ENCODE results near the gene RALGAPA2.

RALGAPA2 gene

GRCh38 chr20:20423117-20423516 lies 289.3 kb downstream of the RALGAPA2 start:
- DNase-seq: no peak

GRCh38 chr20:20417876-20418676 lies 294.4 kb downstream of the RALGAPA2 start:
- no peak for DNase-seq

GRCh38 chr20:20415321-20415720 lies 297.1 kb downstream of the RALGAPA2 start:
- no peak for DNase-seq

- no peak for DNase-seq
Measured at GRCh38 chr20:20414640-20415220, 297.7 kb downstream of the RALGAPA2 start.

GRCh38 chr20:20413810-20414281 lies 298.6 kb downstream of the RALGAPA2 start:
- DNase-seq: no peak

- no peak for DNase-seq
Measured at GRCh38 chr20:20412750-20413149, 299.7 kb downstream of the RALGAPA2 start.

- DNase-seq: no peak
Measured at GRCh38 chr20:20411836-20412235, 300.6 kb downstream of the RALGAPA2 start.

- no peak for DNase-seq
Measured at GRCh38 chr20:20411402-20411801, 301.0 kb downstream of the RALGAPA2 start.

GRCh38 chr20:20410678-20411077 lies 301.8 kb downstream of the RALGAPA2 start:
- no peak for DNase-seq

- no peak for DNase-seq
Measured at GRCh38 chr20:20409331-20409730, 303.1 kb downstream of the RALGAPA2 start.

- DNase-seq: no peak
Measured at GRCh38 chr20:20407891-20408805, 304.3 kb downstream of the RALGAPA2 start.

GRCh38 chr20:20406306-20406705 lies 306.1 kb downstream of the RALGAPA2 start:
- DNase-seq: no peak

- no peak for DNase-seq
Measured at GRCh38 chr20:20405623-20406022, 306.8 kb downstream of the RALGAPA2 start.

- no peak for DNase-seq
Measured at GRCh38 chr20:20404633-20405032, 307.8 kb downstream of the RALGAPA2 start.

GRCh38 chr20:20401991-20402390 lies 310.5 kb downstream of the RALGAPA2 start:
- DNase-seq: no peak

- no peak for DNase-seq
Measured at GRCh38 chr20:20399531-20400500, 312.6 kb downstream of the RALGAPA2 start.

- no peak for DNase-seq
Measured at GRCh38 chr20:20398123-20398522, 314.3 kb downstream of the RALGAPA2 start.

- no peak for DNase-seq
Measured at GRCh38 chr20:20396794-20397193, 315.6 kb downstream of the RALGAPA2 start.

GRCh38 chr20:20395903-20396568 lies 316.4 kb downstream of the RALGAPA2 start:
- DNase-seq: no peak

- no peak for DNase-seq
Measured at GRCh38 chr20:20395087-20395486, 317.4 kb downstream of the RALGAPA2 start.

All from activated CD4-positive, alpha-beta T cell treated with anti-CD3 and anti-CD28 coated beads for 1 hour (primary cell).